ENCODE data around the gene TIMM44.
A peak's percentile ranks its signal among the peaks of the same experiment; 100 is the strongest.

- TF ChIP-seq JUN (IDR thresholded peaks at IDR 0.05; ENCODE audit: borderline replicate concordance, insufficient read depth, insufficient read length, low read depth) (no peak), EZH2 (IDR thresholded peaks at IDR 0.05; ENCODE audit: borderline replicate concordance, low read depth, low read length, severe bottlenecking) (no peak), CTCF (IDR thresholded peaks at IDR 0.05; ENCODE audit: extremely low read depth in 1 of 2, insufficient read depth in 1 of 2, low read depth in 1 of 2, low read length in 2 of 2) (peak; percentile 95 to 96), POLR2AphosphoS5 (IDR thresholded peaks at IDR 0.05; ENCODE audit: insufficient read depth, low read depth, low read length) (peak; percentile 29), POLR2A (IDR thresholded peaks at IDR 0.05; ENCODE audit: low read depth, low read length) (no peak)
These were observed 18.2 kb downstream of the TIMM44 start for GRCh38 chr19:7925171-7925851.
